Suprapubic skin (tissue), 4 donors: Measurements from ENCODE around the gene PNCK. TPM values are rescaled to one million over a fixed set of nuclear protein-coding genes. Genes with fewer than 3 reads are reported as not detected.

Experiments
- DNase-seq, 2 donors: peaks; one replicate each; pipeline ENCODE4 v3.0.0-alpha.2; 2019; ENCODE audit warnings: low spot score in 2 of 2
- H3K27ac ChIP-seq: fragments of 200-600 bp; sonication (generic); one replicate; pipeline ENCODE4 v1.5.1; 2019
- H3K27me3 ChIP-seq: fragments of 200-600 bp; sonication (generic); one replicate; pipeline ENCODE4 v1.5.1; 2019
- H3K36me3 ChIP-seq: fragments of 200-600 bp; sonication (generic); one replicate; pipeline ENCODE4 v1.5.1; 2019
- H3K4me1 ChIP-seq: fragments of 200-600 bp; sonication (generic); one replicate; pipeline ENCODE4 v1.5.1; 2019
- H3K4me3 ChIP-seq: fragments of 200-600 bp; sonication (generic); one replicate; pipeline ENCODE4 v1.5.1; 2019; ENCODE audit warnings: mild to moderate bottlenecking
- H3K9me3 ChIP-seq: fragments of 200-600 bp; sonication (generic); one replicate; pipeline ENCODE4 v1.5.1; 2019
- EP300 ChIP-seq: sonication (generic); formaldehyde crosslinking; IDR thresholded peaks from one replicate; pipeline ENCODE4 v1.6.1; 2017; ENCODE audit warnings: antibody characterized with exemption
- POLR2A ChIP-seq, 2 donors: fragments of 450-650 bp; IDR thresholded peaks; one replicate each; pipeline ENCODE4 v1.6.1; 2017; ENCODE audit warnings: antibody characterized with exemption in 2 of 2, mild to moderate bottlenecking in 2 of 2, moderate library complexity in 2 of 2
- POLR2AphosphoS5 ChIP-seq, 3 donors: sonication (generic); formaldehyde crosslinking; IDR thresholded peaks; one replicate each; pipeline ENCODE4 v1.6.1; 2017; ENCODE audit warnings: antibody characterized with exemption in 3 of 3
- WGBS: methylation state at CpG from one replicate; pipeline ENCODE4 v1.1.5; 2018; 5-methylcytosine and 5-hydroxymethylcytosine counted together
- total RNA-seq, 4 donors: library from RNA; depleted of rRNA; stranded (reverse); fragments of >200 nt; gene quantifications; one replicate each; pipeline ENCODE4 v1.1.0, GENCODE V29; 2016
- TF ChIP-seq, protein P1 (sequence below), 2 donors: fragments of 200-600 bp in 1 of 2; fragments of 450-650 bp in 1 of 2; sonication (generic) in 1 of 2; IDR thresholded peaks; one replicate each; pipeline ENCODE4 v1.5.1; 2016 to 2019; ENCODE audit warnings: antibody characterized with exemption in 2 of 2, mild to moderate bottlenecking in 1 of 2, moderate library complexity in 1 of 2

The PNCK gene
- total RNA-seq, 4 donors from 2014 or later = 1.2 to 1.8 (median 1.4) TPM

DNA sequence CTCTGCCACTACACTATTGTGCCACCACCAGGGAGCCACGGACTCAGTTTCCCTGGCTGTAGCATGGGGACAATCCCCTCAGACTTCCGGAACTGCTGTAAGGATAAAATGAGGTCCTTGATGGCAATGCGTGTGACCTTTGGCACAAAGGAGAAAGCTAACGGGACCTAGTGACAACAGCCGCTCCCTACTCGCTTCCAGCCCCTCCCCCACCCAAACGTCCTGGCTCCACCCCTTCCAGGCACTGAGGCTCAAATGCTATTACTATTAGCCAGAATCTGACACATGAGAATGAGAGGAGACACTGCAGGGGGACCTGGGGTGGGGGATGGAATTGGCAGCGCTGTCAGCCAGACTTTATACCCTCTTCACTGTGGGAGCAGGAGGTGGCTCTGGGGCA lies 32.0 kb downstream of the PNCK start:
- no peak for DNase-seq
- TF ChIP-seq POLR2AphosphoS5 (IDR thresholded peaks at IDR 0.05) (no peak), EP300 (no peak), POLR2A (IDR thresholded peaks at IDR 0.05) (no peak)
- TF ChIP-seq, protein P1, sequence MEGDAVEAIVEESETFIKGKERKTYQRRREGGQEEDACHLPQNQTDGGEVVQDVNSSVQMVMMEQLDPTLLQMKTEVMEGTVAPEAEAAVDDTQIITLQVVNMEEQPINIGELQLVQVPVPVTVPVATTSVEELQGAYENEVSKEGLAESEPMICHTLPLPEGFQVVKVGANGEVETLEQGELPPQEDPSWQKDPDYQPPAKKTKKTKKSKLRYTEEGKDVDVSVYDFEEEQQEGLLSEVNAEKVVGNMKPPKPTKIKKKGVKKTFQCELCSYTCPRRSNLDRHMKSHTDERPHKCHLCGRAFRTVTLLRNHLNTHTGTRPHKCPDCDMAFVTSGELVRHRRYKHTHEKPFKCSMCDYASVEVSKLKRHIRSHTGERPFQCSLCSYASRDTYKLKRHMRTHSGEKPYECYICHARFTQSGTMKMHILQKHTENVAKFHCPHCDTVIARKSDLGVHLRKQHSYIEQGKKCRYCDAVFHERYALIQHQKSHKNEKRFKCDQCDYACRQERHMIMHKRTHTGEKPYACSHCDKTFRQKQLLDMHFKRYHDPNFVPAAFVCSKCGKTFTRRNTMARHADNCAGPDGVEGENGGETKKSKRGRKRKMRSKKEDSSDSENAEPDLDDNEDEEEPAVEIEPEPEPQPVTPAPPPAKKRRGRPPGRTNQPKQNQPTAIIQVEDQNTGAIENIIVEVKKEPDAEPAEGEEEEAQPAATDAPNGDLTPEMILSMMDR (IDR thresholded peaks at IDR 0.05) = no peak
- H3K27ac ChIP-seq = no peak overlapping the region
- H3K9me3 ChIP-seq = no peaks in the 10 kb centered on the region
- peak overlapping the region; percentile 34 for H3K4me3 ChIP-seq
- H3K27me3 ChIP-seq = peaks cover 64% of the 10 kb centered on the region
- no peaks in the 10 kb centered on the region for H3K36me3 ChIP-seq
- peaks cover 22% of the 10 kb centered on the region for H3K4me1 ChIP-seq
- WGBS = 29% methylated on average over 8 of the region's 8 CpGs

DNA sequence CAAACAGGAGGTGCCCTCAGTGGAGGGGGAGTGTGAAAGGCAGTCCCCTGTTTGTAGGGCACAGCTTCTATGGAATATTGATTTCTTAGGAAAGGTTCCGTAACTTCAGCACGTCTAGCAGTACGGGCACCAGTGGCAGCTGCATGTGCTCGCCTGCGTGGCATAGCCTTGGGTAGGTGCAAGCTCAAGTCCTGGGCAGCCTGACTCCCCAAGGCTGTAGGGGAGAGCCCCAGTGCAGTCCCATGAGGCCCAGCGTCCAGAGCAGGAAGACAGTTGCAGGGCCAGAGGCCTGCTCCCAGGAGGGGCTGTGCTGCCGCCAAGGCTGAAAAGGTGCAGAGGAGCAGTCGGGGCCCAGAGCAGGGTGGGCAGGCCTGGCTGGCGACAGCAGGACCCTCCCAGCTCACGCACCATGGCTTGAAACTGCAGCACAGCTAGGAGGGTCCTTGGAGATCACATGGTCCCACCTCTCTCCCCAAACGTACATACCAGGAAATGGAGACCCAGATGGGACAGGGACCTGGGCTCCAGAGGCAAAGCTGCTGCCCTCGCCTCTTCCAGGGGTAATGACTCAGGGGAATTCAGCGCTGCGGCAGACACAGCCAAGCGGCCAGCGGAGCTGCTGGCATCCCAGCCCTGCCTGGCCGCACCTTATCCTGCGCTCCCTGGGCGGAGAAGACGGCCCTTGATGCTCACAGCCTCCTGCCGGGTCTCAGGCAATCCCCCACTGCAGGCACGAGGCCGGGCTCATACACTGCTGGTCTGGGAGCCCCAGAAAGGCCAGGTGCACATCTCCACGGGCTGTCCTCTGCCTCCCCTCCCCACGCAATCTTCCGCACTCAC lies 32.7 kb downstream of the PNCK start:
- no peak for DNase-seq
- Histone ChIP-seq H3K27ac (no peak overlapping the region), H3K36me3 (no peaks in the 10 kb centered on the region), H3K9me3 (no peaks in the 10 kb centered on the region), H3K4me1 (peaks cover 22% of the 10 kb centered on the region), H3K27me3 (peaks cover 57% of the 10 kb centered on the region), H3K4me3 (no peak overlapping the region)
- TF ChIP-seq POLR2AphosphoS5 (IDR thresholded peaks at IDR 0.05) (no peak), EP300 (no peak), POLR2A (IDR thresholded peaks at IDR 0.05) (no peak)
- TF ChIP-seq, protein P1 (IDR thresholded peaks at IDR 0.05) = no peak
- 59% methylated on average over 5 of the region's 26 CpGs for WGBS

DNA sequence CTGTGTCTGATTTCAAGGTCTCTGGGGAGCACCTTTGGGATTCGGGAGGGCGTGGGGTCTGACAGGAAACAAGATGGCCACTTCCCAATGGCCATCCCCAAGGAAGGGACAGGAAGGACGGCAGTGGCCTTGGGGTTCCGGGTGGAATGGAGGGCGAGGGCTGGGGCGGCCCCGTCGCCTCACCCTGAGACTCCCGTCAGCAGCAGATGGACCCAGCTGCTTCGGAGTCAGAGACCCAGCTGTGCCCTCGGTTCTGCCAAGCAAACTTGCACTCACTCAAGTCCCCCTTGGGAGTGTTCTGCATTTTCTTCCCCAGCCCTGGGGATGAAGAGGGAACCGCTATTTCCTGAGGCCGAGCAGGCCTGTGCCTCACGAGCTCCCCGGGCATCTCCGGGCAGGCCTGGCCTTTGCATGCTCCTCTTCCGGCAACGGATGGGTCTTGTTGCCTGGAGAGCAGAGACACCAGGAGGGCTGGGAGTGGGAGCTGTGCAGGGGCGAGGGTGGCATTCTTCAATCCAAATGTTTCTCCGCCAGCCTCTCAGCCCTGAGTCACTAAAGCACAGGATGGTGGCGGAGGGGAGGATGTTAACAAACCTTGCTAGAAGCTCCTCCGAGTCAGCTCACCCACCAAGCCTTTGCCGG lies 33.4 kb downstream of the PNCK start:
- peaks cover 49% of the 10 kb centered on the region for H3K27me3 ChIP-seq
- H3K4me1 ChIP-seq = peaks cover 22% of the 10 kb centered on the region
- no peak for TF ChIP-seq POLR2AphosphoS5 (IDR thresholded peaks at IDR 0.05)
- TF ChIP-seq EP300 = no peak
- no peak for TF ChIP-seq POLR2A (IDR thresholded peaks at IDR 0.05)
- TF ChIP-seq, protein P1 (IDR thresholded peaks at IDR 0.05) = no peak
- H3K36me3 ChIP-seq = no peaks in the 10 kb centered on the region
- peak in 1 of 2 donors; percentile 56 for DNase-seq
- H3K27ac ChIP-seq = no peak overlapping the region
- H3K4me3 ChIP-seq = no peak overlapping the region
- H3K9me3 ChIP-seq = no peaks in the 10 kb centered on the region
- WGBS = 94% methylated on average over 9 of the region's 23 CpGs

DNA sequence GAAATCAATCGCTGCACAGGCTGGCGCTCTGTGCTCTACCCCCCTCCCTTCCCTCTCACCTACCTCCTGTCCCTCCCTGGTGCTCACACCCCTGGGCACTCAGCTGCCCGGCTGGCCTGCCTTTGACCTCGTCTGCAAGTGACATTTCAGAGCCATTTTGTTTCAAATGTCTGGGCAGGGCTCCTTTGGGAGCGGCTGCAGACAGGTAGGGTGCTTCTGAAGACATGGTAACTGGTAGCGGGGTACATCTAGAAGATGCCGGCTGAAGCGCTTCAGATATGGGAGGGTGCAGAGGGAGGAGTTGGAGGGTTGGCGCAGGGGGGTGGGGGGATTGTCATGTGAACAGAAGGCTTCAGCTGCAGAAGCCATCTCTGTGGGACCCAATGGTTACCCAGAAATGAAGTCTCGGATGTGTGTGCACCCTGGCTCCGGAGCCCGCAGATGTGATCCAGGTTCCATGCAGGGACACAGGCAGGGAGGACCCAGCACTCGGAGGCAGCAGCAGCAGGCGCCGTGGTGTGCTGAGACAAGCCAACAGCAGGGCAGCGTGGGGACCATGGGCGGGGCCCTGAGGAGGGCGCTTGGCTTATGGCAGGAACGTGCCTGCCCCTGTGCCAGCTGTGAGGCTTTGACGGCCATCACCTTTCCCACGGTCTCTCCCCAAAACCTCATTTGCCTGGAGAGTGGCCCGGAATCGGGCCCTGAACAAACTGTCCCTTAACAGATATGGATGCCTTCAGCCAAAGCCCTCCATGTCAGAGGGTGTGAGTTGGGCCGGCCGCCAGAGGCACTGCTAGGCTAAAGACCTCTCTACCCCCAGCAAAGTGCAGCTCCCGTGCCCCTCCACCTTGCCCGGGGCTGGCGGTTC lies 34.2 kb downstream of the PNCK start:
- DNase-seq = no peak
- 71% methylated on average over 15 of the region's 28 CpGs for whole genome bisulfite sequencing
- Histone ChIP-seq H3K4me3 (no peak overlapping the region), H3K4me1 (peaks cover 20% of the 10 kb centered on the region), H3K27me3 (peaks cover 42% of the 10 kb centered on the region), H3K36me3 (no peaks in the 10 kb centered on the region), H3K9me3 (no peaks in the 10 kb centered on the region), H3K27ac (no peak overlapping the region)
- TF ChIP-seq POLR2A (IDR thresholded peaks at IDR 0.05) (no peak), EP300 (no peak), POLR2AphosphoS5 (IDR thresholded peaks at IDR 0.05) (no peak)
- TF ChIP-seq, protein P1 (IDR thresholded peaks at IDR 0.05) = no peak
